ENCODE results near the gene ING5. TPM values are rescaled to one million over a fixed set of nuclear protein-coding genes. Genes with fewer than 3 reads are reported as not detected.

Gene ING5
- total RNA-seq, 2 donors from 2014 or later, result 18.3 to 44.2 TPM

DNA sequence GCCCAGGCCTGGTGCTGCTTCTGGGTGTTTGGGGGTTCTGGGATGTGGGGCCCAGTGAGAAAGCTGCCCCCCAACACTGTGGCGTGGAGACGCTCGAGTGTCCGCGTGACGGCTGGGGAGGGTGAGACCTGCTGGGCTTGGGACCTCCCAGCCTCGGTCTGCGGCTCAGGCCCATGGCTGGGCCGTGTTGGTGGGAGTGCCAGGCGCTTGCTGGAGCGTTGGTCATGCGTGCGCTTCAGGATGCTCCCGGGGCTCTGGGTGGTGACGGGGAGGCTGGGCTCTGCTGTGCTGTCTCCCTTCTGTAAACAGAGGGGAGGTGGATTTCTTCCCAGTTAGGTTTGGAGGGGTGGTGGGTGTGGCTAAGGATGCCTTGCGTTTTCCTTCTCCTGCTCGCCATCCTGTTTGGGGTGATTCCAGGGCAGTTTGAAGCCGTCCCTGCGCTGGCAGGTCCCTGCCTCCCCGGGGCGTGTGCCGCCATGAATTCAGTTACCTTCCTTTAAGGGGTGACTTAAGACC is 75.4 kb downstream of the ING5 start:
- DNase-seq, result peak; percentile 78
- Histone ChIP-seq H3K27ac (peak overlapping the region; percentile 82), H3K9ac (ENCODE audit: low read depth in 2 of 2, low read length in 2 of 2) (peak overlapping the region; percentile 78 to 90), H3K4me1 (no peaks in the 10 kb centered on the region), H3K9me3 (no peaks in the 10 kb centered on the region), H3K36me3 (no peaks in the 10 kb centered on the region), H3K4me3 (peak overlapping the region; percentile 41), H3K27me3 (no peaks in the 10 kb centered on the region)
- intact Hi-C loops (cut with DNase I), result no loop called here
- TF ChIP-seq, protein P1, sequence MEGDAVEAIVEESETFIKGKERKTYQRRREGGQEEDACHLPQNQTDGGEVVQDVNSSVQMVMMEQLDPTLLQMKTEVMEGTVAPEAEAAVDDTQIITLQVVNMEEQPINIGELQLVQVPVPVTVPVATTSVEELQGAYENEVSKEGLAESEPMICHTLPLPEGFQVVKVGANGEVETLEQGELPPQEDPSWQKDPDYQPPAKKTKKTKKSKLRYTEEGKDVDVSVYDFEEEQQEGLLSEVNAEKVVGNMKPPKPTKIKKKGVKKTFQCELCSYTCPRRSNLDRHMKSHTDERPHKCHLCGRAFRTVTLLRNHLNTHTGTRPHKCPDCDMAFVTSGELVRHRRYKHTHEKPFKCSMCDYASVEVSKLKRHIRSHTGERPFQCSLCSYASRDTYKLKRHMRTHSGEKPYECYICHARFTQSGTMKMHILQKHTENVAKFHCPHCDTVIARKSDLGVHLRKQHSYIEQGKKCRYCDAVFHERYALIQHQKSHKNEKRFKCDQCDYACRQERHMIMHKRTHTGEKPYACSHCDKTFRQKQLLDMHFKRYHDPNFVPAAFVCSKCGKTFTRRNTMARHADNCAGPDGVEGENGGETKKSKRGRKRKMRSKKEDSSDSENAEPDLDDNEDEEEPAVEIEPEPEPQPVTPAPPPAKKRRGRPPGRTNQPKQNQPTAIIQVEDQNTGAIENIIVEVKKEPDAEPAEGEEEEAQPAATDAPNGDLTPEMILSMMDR (IDR thresholded peaks at IDR 0.05), result no peak

DNA sequence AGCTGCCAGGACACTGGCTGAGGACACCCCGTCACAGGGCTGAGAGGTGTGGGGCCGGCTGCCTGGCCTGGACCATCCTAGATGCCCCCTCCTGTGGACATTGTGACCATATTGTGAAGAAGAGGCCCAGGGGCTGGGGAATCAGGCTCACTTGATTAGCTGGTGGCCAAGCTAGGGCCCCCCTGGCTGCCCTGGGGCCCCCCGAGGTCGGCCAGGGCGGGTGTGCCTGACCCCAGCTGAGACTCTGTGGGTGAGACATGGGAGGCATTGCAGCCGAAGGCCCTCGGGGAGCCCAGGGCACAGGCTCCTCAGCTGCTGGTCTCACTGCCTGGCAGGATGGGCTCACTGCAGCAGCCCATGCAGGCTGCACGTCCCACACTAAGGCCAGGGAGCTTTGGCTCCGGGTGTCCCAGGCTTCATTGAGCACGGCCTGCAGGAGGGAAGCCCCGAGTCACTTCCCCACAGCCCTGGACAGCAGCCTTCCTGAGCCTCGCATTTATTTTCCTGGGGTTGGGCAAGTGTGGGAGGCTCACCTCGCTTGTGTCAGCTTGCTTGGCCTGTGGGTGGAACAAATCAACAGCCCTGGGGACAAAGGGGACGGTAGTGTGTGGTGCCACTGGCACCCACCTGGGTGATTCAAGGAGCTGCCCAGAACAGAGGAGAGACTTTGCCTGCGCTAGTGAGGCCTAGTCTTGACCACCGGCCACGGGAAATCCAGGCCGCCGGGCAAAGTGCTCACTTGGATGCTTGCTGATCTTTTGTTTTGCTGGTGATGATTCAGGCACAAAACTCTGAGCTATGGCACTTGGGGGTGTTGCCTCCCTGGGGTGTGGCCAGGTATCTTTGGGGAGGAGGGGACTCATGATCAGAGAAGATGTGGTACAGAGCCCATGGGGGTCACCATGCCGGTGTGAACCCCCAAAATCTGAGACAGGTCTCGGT is 76.1 kb downstream of the ING5 start:
- H3K9me3 ChIP-seq, result no peaks in the 10 kb centered on the region
- no peaks in the 10 kb centered on the region for H3K4me1 ChIP-seq
- no peaks in the 10 kb centered on the region for H3K36me3 ChIP-seq
- intact Hi-C loops (cut with DNase I), result no loop called here
- no peaks in the 10 kb centered on the region for H3K27me3 ChIP-seq
- DNase-seq, result peak; percentile 48
- H3K9ac ChIP-seq (ENCODE audit: low read depth in 2 of 2, low read length in 2 of 2), result peak overlapping the region; percentile 43 to 90
- TF ChIP-seq, protein P1 (IDR thresholded peaks at IDR 0.05), result no peak
- peak overlapping the region; percentile 41 for H3K4me3 ChIP-seq
- peak overlapping the region; percentile 82 for H3K27ac ChIP-seq

Other genes with a start within 250 kb of the ING5 start
- gene STK25, start 193.5 kb upstream of the ING5 start, total RNA-seq, result 100 to 1,000 TPM in 1 of 2 donors, 10 to 100 TPM in 1; 87.8 to 144 TPM
- 10 to 100 TPM in 1 of 2 donors, 1 to 10 TPM in 1; 8.3 to 14.1 TPM for gene BOK, start 143.3 kb upstream of the ING5 start, total RNA-seq
- gene THAP4, start 64.9 kb upstream of the ING5 start, total RNA-seq, result 10 to 100 TPM; 66.6 to 68.0 TPM
- gene ATG4B, start 64.3 kb upstream of the ING5 start, total RNA-seq, result 100 to 1,000 TPM in 1 of 2 donors, 10 to 100 TPM in 1; 72.4 to 119 TPM
- 100 to 1,000 TPM in 1 of 2 donors, 10 to 100 TPM in 1; 22.6 to 106 TPM for gene DTYMK, start 15.2 kb upstream of the ING5 start, total RNA-seq
- gene D2HGDH, start 32.6 kb downstream of the ING5 start, total RNA-seq, result 10 to 100 TPM; 42.0 to 76.6 TPM
- 10 to 100 TPM; 34.2 to 70.2 TPM for gene GAL3ST2, start 74.8 kb downstream of the ING5 start, total RNA-seq
- gene NEU4, start 107.2 kb downstream of the ING5 start, total RNA-seq, result 10 to 100 TPM; 36.9 to 84.5 TPM
- under 1 TPM; 0.21 to 0.35 TPM for gene PDCD1, start 156.9 kb downstream of the ING5 start, total RNA-seq
- gene RTP5, start 167.7 kb downstream of the ING5 start, total RNA-seq, result not detected

Measured in colonic mucosa (tissue), 4 donors.